Stimulated activated CD8-positive, alpha-beta memory T cell treated with anti-CD3 and anti-CD28 coated beads, Interleukin-15, amount 100 ng/mL, for 24 hours (primary cell): ENCODE data around the gene CFAP61.

Source experiments
- DNase-seq: peaks from one replicate; pipeline ENCODE4 v3.0.0-alpha.2; 2020; ENCODE audit warnings: low read depth

Gene CFAP61

DNA sequence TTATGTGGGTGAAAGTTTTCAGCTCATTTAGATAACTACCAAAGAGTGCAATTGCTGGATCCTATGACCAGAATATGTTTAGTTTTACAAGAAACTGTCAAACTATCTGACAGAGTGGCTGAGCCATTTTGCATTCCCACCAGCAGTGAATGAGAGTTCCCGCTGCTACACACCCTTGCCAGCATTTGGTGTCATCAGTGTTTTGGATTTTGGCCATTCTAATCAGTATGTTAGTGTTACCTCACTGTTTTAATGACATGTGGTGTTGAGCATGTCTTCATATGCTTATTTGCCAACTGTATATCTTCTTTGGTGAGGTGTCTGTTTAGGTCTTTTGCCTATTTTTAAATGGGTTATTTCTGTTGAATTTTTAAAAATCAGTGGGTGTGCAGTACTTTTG is 120.9 kb downstream of the CFAP61 start:
- DNase-seq = no peak

DNA sequence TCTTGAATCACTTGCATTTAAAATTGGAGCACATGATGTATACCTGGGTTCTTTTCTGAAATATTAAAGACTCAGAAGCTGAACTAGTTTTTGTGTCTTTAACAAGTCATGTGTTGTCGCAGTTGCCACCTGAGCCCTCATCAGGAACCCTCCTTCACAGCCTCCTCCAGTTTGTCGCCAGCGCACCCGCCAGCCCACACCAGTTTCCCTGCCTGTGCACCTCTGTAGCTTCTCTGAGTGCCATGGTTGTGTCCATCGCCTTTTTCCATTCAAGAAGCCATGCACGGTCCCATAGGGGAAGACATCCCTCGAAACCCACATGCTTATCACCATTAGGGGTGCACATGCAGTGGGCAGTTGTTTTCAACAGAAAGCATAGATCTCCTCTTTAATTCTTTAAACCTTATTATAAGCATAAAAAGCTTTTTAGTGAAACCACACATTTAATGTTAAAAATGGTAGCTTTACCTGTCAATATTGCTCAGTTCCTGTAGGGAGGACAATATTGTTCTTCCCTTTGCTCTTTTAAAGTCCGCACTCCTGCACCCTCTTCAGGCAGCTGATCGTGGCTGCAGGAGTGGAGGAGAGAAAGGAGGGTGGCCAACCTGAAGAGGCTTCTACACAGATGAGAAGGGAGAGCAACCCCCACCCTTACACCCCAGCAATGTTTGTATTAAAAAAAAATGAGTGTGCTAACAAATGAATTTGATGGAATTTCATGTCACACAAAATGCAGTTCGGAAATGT is 121.9 kb downstream of the CFAP61 start:
- DNase-seq = no peak

- DNase-seq = no peak
These were observed 129.0 kb downstream of the CFAP61 start for GRCh38 chr20:20181322-20181721.

DNA sequence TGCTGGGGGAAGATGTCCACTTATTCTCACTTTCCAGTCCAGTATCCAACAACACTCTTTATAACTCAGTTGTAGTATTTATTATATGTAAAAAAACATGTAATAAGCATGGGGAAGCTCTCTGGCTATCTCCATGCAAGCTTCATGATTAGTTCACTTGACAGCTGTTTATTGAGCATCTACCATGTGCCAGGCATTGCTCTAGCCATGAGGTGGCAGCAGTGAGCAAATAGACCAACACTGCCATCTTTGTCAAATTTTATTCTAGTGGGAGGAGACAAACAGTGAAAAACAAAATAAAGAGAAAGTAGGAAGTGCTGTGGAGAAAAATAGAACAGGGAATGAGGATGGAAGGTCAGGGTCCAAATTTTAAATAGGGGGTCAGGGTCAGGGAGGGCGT is 131.8 kb downstream of the CFAP61 start:
- no peak for DNase-seq

GRCh38 chr20:20184706-20185105 is 132.4 kb downstream of the CFAP61 start:
- no peak for DNase-seq

DNA sequence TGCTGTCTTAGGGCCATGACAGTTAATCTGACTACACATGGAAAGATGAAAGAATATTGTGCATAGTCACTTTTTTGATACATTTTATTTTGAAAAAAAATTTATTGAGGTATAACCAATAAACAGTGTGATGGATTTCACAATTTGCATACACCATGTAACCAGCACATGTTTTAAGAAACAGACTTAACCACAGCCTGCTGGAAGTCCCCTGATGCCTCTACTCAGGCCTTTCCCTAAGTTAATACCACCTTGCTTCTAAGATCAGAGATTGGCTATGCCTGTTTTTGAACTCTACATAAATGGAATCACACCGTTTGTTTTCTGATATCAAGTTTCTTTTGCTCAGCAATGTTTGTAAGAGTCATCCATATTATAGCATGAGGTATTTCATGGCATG is 136.3 kb downstream of the CFAP61 start:
- no peak for DNase-seq

DNA sequence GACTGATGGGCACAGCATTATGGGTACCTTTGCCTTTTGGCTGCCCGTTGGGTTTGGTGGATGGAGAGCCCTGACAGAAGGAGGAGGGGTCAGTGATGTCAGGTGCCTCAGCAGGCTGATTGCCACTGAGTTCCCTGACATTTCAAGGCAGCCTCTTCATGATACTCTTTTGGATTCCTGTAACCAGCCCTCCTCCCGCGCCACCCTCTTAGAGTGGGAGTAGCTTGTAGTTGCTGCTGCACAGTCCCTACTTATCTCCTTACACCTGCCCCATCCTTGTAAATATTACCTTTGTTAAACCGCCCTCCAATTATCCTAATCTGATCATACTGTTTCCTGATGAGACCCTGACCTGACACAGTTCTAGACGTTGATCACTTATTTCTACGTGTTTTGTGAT is 140.0 kb downstream of the CFAP61 start:
- no peak for DNase-seq

GRCh38 chr20:20195021-20195705 is 142.8 kb downstream of the CFAP61 start:
- DNase-seq = no peak

GRCh38 chr20:20196610-20197009 is 144.3 kb downstream of the CFAP61 start:
- no peak for DNase-seq

DNA sequence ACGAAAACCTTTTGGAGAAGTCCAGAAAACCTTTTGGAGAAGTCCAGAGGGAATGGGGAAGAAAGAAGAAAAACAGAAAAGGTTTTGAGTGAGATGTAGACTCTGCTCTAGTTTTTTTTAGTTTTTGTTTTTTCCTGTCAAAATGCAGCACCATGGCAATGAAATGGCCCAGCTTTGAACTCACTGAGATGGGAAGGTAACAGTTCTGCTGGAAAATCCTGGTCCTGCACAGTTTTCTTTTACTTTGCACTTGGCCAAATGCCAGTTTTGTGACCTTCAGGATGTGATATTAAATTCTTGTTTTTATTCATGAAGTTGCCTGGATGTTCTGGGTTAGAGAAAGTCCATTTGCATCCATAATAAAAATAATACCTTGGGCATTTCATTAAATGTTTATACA is 145.7 kb downstream of the CFAP61 start:
- no peak for DNase-seq

GRCh38 chr20:20199361-20200160 is 147.2 kb downstream of the CFAP61 start:
- no peak for DNase-seq

DNA sequence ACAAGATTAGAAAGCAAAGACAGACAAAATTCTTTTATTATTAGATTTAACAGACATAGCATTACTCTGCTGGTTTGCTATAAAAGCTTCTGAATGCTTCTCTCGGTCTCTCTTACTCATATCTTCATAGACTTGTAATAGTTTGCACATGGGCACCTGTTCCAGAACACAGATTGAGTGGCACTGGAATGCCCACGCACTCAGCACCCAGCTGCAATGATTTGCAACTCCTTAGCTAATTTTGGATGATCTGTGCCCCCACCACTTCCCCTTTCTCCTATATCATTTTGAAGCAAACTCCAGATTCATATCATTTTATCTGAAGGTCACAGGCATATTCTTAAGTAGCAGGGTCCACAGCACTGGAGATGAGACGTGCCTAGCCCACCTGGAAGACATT is 148.8 kb downstream of the CFAP61 start:
- no peak for DNase-seq

GRCh38 chr20:20201639-20202038 is 149.3 kb downstream of the CFAP61 start:
- DNase-seq = no peak

GRCh38 chr20:20202768-20203167 is 150.4 kb downstream of the CFAP61 start:
- no peak for DNase-seq

DNA sequence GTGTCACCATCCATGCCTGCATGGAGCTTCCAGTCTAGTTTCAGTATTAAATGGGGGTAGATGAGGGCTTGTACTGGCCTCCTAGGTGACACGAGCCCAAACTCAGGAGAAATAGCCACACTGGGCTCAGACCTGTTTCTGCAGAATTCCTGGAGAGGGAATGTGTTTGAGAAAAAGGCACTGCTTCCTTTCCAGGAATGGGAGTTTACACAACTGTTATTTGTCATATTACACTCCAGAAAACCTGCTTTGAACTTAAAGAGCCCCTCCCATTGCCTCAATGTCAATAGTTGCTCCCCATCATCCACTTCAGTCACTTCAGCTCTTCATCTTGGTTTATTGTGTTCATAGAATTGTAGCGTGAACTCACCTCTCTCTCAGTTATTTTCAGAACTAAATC is 151.5 kb downstream of the CFAP61 start:
- DNase-seq = no peak

- DNase-seq = no peak
These were observed 151.9 kb downstream of the CFAP61 start for GRCh38 chr20:20204256-20204655.

DNA sequence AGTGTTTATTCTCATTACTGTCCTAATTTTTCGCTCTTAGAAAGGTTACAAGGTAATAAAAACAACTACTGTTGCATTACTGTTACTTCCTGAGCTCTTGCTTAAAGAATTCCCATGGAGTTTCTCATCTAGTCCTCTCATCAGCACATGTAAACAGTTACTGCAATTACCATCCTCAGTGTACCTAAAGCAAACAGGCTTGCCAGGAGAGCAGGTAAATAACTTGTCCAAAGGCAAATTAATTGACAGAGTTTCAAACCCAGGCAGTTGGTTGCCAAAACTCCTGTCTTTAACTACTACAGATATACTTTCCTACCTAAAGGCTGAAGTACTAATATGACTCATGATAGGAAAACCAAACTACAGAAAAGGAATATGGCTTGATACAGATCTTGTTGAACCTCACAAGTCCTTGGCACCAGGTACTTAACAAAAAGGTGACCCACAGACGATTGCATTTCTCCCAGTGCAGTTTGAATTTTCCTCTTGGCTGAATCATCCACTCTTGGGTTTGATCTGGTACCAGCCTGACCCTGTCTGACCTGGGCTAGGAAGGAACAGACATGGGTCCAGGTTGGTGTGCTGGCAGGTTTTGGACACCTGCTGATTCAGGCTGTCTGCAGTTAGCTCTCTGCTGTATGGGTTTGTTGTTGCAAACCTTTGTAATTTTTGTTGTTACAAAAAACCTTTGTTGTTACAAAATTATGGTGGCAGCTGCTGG is 153.0 kb downstream of the CFAP61 start:
- no peak for DNase-seq

DNA sequence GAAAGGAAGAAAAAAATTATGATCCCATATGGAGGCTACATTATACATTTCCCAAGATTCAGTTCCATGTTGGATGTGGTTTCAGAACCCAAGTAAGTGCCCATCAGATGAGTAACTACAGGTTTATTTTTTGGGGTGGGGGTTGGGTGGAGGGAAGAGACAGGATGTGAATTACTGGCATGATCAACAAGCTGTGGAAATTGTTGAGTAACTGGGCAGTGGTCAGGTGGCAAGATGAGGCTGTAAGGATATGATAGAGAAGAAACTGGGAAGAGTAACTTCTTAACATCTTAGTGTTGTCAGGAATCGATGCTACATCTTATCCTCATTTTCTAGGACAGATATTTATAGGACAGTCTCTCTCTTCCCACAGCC is 153.5 kb downstream of the CFAP61 start:
- no peak for DNase-seq

DNA sequence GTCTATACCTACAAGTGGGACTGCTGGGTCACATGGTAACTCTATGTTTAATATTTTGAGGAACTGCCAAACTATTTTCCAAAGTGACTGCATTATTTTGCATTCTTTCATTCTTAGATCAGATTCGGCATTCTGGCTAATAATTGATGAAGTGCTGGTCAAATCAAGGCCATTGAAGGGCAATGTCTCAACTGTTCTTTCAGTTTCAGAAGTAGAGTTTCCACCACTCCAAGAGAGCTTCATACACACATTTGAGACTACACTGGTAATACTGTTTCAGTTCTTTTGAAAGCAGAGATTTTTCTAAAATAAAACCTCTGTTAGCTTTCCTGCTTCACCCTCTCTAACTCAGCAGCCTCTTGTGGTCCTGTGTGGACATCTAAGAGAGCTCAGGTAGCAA is 154.5 kb downstream of the CFAP61 start:
- DNase-seq = no peak

DNA sequence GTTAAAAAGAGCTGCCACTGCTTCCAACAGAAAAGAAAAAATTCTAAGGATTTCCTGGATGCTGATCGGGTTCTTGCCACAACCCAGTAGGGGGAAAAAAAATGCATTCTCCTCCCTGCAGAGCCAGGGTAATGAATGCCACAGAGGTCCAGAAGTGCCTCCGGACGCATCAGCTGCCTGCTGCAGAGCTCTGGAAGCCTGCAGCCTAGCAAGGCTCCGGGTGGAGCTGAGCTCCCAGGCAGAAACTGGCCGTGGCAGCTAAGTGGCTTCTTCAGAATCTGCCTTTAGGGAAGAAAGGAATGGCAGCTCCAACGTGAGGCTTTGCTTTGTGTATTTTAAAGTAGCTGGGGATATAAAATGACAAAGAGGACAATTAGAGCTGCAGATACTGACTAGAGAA is 155.0 kb downstream of the CFAP61 start:
- DNase-seq = no peak

GRCh38 chr20:20207872-20208271 is 155.5 kb downstream of the CFAP61 start:
- DNase-seq = no peak

DNA sequence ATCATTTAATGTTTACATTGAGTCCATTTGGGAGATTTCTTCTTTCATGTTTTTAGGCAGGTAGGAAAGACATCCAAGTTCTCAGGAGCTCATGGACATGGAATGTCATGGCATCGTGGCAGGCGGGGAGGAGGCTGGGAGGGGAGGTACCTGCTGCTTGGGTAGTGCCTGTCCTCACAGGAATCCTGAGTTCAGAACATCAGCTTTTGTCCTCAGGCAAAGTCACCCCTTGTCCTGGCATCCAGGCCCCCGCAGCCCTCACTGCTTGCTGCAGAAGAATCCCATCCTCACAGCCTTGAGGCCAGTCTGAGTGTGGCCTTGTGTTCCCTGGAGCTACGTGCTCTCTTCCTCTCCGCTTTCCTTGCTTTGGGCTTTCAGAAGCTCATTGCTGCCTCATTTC is 157.4 kb downstream of the CFAP61 start:
- DNase-seq = no peak
